LNCAP (cell line): ENCODE measurements around the gene CDH15.

Experiments used
- CTCF ChIP-seq: fragments of 450-650 bp; IDR thresholded peaks from 2 replicates; pipeline ENCODE4 v1.5.1; 2017; ENCODE audit warnings: mild to moderate bottlenecking

Gene CDH15

GRCh38 chr16:89193576-89194293, 22.2 kb downstream of the CDH15 start:
- no peak for TF ChIP-seq CTCF

- TF ChIP-seq CTCF, result no peak
Observed at GRCh38 chr16:89194340-89195311, 23.1 kb downstream of the CDH15 start.

- no peak for TF ChIP-seq CTCF
Observed at GRCh38 chr16:89195521-89196171, 24.1 kb downstream of the CDH15 start.

- no peak for TF ChIP-seq CTCF
Observed at GRCh38 chr16:89197033-89197632, 25.6 kb downstream of the CDH15 start.

- no peak for TF ChIP-seq CTCF
Observed at GRCh38 chr16:89197633-89198416, 26.3 kb downstream of the CDH15 start.

- no peak for TF ChIP-seq CTCF
Observed at GRCh38 chr16:89198417-89199240, 27.1 kb downstream of the CDH15 start.
